A673 (cell line): ENCODE results near the gene CEBPZ.

Experiments
- CTCF ChIP-seq: fragments of 300-800, 200-600 bp; sonication (generic); conservative IDR thresholded peaks from 2 replicates; pipeline ENCODE4 v1.5.1; 2017; ENCODE audit warnings: low read depth, mild to moderate bottlenecking, antibody characterized with exemption, low read length, moderate library complexity, mixed read lengths
- EZH2 ChIP-seq: fragments of 200-600 bp; sonication (generic); IDR thresholded peaks from 2 replicates; pipeline ENCODE4 v1.6.1; 2017; ENCODE audit warnings: borderline replicate concordance, low read depth, mild to moderate bottlenecking, mixed read lengths, antibody characterized with exemption, low read length; ENCODE audit not compliant: poor library complexity, severe bottlenecking

GRCh38 chr2:37167636-37168180, 63.7 kb downstream of the CEBPZ start:
- no peak for TF ChIP-seq CTCF
- no peak for TF ChIP-seq EZH2
